Measurements from ENCODE around the gene FAM185A.
"Not testable (repeated sequence)": the region's sequence is repeated elsewhere in the genome, so short reads cannot be mapped to it uniquely, and the experiment has no call there.

FAM185A gene
- long read RNA-seq, transcript FAM185A-204 (8 exons, 1,958 nt): major isoform, 12 of 80 reads
- long read RNA-seq, partial matches to known transcripts: 18 of 80 reads
- long read RNA-seq, other reads (novel, unspliced or antisense): 44 of 80 reads

DNA sequence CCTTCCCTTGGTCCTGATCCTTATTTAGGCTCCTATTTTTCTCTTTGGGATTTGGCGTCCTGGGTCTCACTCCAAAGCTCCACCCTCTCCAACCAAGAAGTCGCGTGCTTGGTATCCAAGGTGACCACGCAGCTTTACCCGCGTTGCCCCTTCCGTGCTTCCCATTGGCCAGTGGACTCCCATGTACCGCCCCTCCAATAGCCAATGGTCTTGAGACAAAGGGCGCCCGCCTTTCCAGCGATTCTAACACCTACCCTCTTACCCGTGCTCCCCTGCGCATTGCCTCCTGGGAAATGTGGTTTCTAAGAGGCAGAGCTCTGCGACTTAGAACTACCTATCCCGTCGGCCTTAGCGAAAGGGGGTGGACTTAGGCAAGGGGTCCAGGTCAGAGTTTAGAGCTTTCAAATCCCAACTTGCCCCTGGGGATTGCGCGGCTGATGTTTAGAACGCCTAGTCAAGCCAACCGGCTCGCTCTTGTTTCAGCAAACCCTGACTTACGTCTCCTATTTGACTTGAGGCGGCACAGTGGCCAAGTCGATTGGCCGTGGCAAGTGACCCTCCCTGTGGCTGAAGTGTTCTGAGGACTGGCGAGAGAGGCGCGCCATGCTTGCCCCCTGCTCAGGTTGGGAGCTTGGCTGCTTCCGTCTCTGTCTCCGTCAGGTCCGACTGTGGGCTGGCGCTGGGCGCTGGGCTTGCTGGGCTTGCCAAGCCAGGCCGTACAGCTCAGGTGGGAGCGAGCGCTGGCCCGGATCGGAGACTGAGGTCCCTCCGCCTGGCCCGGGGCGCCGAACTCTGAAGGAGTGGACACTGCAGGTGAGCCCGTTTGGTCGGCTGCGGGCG lies at the start of gene FAM185A:
Gene FAM185A, plus strand, starts transcription at position 395 of the 840 bp plus-strand sequence. Its CDS starts 209 bp downstream, at position 604.
- Histone ChIP-seq H3K27ac (replicated peaks) (peak within 1 kb of the TSS; percentile 59), H3K4me3 (replicated peaks; ENCODE audit: insufficient read depth, low read length) (peak within 1 kb of the TSS; percentile 72)
- TF ChIP-seq POLR2AphosphoS5 (IDR thresholded peaks at IDR 0.05; ENCODE audit: low read depth): peak; percentile 18; the same call in 1 of the 2 replicates
- DNase-seq (ENCODE audit: low read depth in 1 of 2, low spot score in 1 of 2): peak; percentile 98 to 100
- H3K27me3 ChIP-seq (ENCODE audit: insufficient read depth, poor library complexity, severe bottlenecking): not testable (repeated sequence)

DNA sequence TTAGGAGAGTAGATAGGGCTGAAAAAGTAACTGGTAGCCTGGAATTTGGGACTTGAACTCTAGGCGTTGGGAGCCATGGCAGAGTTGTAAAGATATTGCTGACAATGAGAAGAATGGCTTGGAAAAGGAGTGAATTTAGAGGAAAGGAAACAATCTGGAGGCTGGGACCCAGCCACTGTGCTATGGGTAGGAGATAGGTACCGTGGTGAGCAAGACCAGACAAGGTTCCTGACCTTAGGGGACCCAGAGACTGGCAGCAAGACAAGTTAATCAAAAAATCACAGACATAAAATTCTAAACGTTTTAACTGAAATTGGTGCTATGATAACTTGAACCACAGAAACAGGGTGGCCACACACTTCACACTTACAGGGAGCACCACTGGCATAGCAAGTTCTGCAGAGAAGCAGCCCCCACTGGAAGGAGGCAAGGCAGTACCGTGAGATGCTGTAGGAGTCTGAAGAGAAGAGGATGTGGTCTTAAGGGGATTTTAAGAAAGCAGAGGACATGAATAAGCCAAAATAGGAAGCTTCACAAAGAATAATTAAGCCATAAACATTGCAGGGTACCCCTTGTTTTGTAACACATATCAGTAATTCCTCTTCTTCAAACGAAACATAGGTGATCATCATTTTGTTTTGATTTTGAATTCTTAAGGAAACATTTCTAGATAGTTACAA lies 35.6 kb upstream of the FAM185A start:
- not testable (repeated sequence) for H3K27ac ChIP-seq (replicated peaks); H3K4me3 ChIP-seq (replicated peaks; ENCODE audit: insufficient read depth, low read length); H3K27me3 ChIP-seq (ENCODE audit: insufficient read depth, poor library complexity, severe bottlenecking)
- peak in 1 of 2 experiments; percentile 25 for DNase-seq (ENCODE audit: low read depth in 1 of 2, low spot score in 1 of 2)

DNA sequence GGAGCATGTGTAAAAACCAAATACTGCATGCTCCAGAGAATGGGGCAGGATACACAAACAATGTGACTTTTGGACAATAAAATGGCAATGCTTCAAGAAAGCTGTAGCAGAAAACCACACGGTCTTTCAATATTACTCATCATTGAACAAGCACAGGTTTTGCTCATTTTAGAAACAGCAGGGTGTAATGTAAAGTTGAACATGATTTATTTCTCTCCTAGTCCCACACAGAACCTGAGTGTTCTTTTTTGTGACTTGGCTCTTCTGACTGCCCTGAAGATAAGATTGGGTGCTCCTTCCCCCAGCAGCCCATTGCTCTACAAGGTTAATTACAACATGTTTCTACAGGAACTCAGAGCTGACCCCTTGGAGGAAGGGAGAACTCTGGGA lies 35.1 kb upstream of the FAM185A start:
- H3K4me3 ChIP-seq (replicated peaks; ENCODE audit: insufficient read depth, low read length); H3K27me3 ChIP-seq (ENCODE audit: insufficient read depth, poor library complexity, severe bottlenecking); DNase-seq (ENCODE audit: low read depth in 1 of 2, low spot score in 1 of 2); H3K27ac ChIP-seq (replicated peaks): not testable (repeated sequence)

DNA sequence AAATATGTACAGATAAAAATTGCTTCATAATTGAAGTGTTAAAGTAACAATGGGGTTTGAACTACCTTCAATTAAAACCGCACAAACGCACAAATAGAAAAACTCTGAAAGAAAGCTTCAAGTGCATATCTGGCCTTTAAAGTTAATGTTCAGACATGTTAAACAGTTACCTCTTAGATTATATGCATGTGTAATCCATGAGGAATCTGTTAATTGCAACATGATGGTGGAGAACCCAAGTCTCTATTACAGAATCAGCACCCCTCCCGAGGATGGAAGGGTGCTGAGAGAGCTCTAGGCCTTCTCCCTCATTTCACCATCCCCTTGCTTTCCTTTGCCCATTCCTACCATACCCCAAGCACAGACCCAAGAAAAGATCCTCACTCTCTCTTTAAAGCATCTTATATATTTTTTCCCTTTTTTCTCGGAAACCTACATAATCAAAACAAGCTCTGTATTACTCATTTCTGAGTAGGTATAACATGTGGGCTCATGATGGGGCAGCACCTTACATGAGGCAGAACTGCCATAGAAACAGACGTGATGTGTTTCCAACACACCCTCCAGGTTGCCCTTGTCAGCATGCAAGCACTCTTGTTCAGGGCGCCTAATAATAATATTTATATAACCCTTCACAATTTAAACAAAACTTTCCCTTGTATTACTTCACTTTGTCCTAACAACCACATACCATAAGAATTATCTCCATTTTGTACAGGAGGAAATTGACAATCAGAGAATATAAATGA lies 33.9 kb upstream of the FAM185A start:
- not testable (repeated sequence) for H3K27ac ChIP-seq (replicated peaks)

DNA sequence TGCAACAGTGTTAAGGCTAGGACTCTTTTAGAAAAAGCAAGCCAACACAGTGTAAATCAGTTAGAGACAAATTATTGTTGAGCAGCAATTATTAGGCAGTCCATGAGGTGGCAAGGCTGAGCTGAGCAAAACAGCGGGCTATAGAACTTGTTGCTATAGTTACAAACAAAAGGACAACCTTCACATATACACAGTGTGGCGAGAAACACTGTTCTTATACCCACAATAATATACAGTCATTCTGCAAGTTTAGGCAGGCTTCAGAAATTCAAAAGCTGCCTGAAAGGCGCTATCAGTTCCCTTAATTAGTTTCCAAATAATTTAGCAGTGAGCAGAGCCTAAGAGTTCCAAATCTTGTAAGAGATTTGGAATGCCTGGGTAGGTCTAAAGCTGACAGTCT lies 33.1 kb upstream of the FAM185A start:
- not testable (repeated sequence) for DNase-seq (ENCODE audit: low read depth in 1 of 2, low spot score in 1 of 2); H3K4me3 ChIP-seq (replicated peaks; ENCODE audit: insufficient read depth, low read length); H3K27ac ChIP-seq (replicated peaks); H3K27me3 ChIP-seq (ENCODE audit: insufficient read depth, poor library complexity, severe bottlenecking)

More for the DNA sequence above, 33.9 kb upstream of the FAM185A start:
- not testable (repeated sequence) for DNase-seq (ENCODE audit: low read depth in 1 of 2, low spot score in 1 of 2); H3K27me3 ChIP-seq (ENCODE audit: insufficient read depth, poor library complexity, severe bottlenecking); H3K4me3 ChIP-seq (replicated peaks; ENCODE audit: insufficient read depth, low read length)

DNA sequence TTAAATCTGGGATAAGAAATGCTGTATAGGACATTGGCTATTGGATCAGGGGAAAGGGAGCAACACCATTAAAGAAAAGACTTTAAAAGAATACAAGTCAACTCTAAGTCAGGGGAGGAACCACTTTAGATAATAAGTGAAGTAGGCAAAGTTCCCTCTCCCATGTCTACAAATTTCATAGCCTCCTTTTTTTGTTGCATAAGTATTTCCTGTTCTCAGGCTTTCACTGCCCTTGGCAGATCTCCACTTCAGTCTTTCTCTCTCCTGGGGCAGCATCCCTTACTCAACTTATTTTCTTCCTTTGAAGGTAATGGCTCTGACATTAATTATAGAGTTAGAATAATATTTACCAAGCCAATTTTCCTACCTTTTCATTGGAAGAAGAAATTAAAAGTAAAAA lies 30.3 kb upstream of the FAM185A start:
- H3K27me3 ChIP-seq (ENCODE audit: insufficient read depth, poor library complexity, severe bottlenecking); H3K4me3 ChIP-seq (replicated peaks; ENCODE audit: insufficient read depth, low read length); H3K27ac ChIP-seq (replicated peaks): not testable (repeated sequence)
- DNase-seq (ENCODE audit: low read depth in 1 of 2, low spot score in 1 of 2): peak in 1 of 2 experiments; percentile 34

DNA sequence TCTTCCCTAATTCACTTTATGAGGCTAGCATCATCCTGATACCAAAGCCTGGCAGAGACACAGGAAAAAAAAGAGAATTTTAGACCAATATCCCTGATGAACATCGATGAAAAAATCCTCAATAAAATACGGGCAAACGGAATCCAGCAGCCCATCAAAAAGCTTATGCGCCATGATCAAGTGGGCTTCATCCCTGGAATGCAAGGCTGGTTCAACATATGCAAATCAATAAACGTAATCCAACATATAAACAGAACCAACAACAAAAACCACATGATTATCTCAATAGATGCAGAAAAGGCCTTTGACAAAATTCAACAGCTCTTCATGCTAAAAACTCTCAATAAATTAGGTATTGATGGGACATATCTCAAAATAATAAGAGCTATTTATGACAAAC lies 22.6 kb upstream of the FAM185A start:
- not testable (repeated sequence) for DNase-seq (ENCODE audit: low read depth in 1 of 2, low spot score in 1 of 2); H3K27me3 ChIP-seq (ENCODE audit: insufficient read depth, poor library complexity, severe bottlenecking); H3K4me3 ChIP-seq (replicated peaks; ENCODE audit: insufficient read depth, low read length); H3K27ac ChIP-seq (replicated peaks)

DNA sequence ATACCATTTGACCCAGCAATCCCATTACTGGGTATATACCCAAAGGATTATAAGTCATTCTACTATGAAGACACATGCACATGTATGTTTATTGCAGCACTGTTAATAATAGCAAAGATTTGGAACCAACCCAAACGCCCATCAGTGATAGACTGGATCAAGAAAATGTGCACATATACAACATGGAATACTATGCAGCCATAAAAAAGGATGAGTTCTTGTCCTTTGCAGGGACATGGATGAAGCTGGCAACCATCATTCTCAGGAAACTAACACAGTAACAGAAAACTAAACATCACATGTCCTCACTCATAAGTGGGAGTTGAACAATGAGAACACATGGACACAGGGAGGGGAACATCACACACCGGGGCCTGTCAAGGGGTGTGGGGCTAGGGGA lies 19.1 kb upstream of the FAM185A start:
- H3K27ac ChIP-seq (replicated peaks); H3K4me3 ChIP-seq (replicated peaks; ENCODE audit: insufficient read depth, low read length); DNase-seq (ENCODE audit: low read depth in 1 of 2, low spot score in 1 of 2); H3K27me3 ChIP-seq (ENCODE audit: insufficient read depth, poor library complexity, severe bottlenecking): not testable (repeated sequence)

DNA sequence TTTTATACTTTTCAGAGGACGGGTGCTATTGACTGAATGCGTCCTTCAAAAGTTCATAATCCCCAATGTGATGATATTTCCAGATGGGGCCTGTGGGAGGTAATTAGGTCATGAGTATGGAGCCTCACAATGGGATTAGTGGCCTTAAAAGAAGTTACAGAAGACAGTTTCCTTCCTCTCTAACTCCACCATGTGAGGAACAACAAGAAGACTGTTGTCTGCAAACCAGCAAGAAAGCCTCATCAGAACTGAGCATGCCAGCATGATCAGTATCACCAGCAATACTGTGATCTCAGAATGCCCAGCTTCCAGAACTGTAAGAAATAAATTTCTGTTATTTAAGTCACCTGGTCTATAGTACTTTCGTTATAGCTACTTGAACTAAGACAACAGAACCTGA lies 18.4 kb upstream of the FAM185A start:
- DNase-seq (ENCODE audit: low read depth in 1 of 2, low spot score in 1 of 2); H3K4me3 ChIP-seq (replicated peaks; ENCODE audit: insufficient read depth, low read length); H3K27ac ChIP-seq (replicated peaks); H3K27me3 ChIP-seq (ENCODE audit: insufficient read depth, poor library complexity, severe bottlenecking): not testable (repeated sequence)

DNA sequence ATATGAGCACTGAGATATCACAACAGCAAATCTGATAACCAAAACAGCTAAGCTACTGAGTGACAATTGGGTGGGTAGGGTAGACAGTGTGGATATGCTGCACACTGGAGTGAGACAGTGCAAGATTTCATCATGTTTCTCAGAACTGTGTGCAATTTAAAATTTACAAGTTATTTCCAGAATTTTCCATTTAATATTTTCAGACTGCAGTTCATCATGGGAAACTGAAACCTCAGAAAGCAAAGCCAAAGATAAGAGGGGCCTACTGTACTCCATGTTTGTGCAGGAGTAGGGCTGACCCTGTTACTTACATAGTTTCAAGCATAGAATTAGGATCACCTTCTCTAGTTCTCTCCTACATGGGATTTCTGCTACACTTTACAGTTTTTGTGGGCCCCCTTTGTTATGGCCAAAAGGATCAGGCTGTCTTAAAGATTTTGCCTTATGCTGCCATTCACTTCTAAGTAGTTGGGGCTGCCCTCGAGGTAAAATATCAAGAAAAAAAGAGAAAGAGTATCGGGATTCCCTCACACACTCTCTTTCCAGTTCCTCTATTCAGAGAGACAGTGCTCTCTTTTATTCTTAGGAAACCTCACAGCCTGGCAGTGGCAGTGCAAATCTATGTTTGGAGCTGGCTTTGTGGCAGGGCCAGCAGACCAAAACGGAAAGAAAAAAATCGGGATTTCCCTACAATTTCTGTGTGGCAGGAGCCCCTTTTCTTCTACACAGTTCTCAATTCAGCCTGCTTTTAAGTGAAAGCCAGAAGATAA lies 6.6 kb upstream of the FAM185A start:
- not testable (repeated sequence) for H3K4me3 ChIP-seq (replicated peaks; ENCODE audit: insufficient read depth, low read length); H3K27me3 ChIP-seq (ENCODE audit: insufficient read depth, poor library complexity, severe bottlenecking)
- TF ChIP-seq SPI1 (IDR thresholded peaks at IDR 0.05; ENCODE audit: borderline replicate concordance, low read depth): peak; percentile 84
- peak overlapping the region; percentile 42 for H3K27ac ChIP-seq (replicated peaks)
- DNase-seq (ENCODE audit: low read depth in 1 of 2, low spot score in 1 of 2): peak in 1 of 2 experiments; percentile 18

DNA sequence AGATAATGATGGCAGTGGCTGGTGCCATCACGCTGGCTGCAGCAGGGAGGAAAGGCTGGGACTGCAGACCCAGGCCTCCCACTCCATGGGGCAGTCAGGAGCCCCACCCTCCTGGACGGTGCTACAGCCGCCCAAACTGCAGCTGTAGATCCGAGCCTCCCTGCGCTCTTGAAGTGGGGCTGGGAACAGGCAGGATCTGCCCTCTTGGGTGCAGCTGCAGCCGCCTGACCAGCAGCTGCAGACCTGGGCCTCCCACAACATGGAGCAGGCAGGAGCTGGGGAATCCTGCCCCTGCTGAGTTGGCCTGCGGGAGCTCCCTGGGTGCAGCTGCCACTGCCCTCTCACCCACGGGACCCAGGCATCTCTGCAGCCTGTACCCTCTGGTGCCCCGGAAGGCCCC lies 4.9 kb upstream of the FAM185A start:
- DNase-seq (ENCODE audit: low read depth in 1 of 2, low spot score in 1 of 2); H3K27me3 ChIP-seq (ENCODE audit: insufficient read depth, poor library complexity, severe bottlenecking); H3K4me3 ChIP-seq (replicated peaks; ENCODE audit: insufficient read depth, low read length); H3K27ac ChIP-seq (replicated peaks): not testable (repeated sequence)

DNA sequence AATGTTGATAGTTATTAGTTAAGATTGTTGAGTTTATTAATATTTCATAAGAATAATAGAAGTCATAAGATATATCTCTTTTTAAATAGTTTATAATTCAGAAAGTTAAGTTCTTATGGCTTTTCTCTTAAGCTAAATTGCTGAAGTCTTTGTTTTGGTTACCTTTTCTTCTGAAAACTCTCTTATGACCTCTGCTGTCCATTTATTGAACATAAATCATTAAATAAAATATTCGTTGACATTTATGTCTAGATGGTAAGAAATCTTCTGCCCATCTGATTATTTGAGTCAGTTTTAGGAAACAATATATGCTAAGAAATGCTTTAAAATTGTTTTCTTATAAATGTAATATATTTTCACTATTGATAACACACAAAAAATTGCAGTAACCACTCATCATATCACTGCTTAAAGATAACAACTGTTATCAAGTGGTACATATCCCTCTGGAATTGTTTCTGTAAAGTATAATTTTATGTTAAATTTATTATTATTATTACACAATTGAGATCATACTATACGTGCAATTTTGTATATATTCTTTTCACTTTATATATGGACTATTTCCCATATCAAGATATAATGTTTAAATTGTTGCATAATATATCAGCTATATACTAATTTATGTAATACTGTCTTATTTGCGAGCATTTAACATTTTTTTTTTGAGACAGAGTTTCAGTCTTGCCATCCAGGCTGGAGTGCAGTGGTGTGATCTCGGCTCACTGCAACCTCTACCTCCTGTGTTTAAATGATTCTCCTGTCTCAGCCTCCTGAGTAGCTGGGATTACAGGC lies 3.1 kb upstream of the FAM185A start:
- H3K4me3 ChIP-seq (replicated peaks; ENCODE audit: insufficient read depth, low read length); DNase-seq (ENCODE audit: low read depth in 1 of 2, low spot score in 1 of 2); H3K27ac ChIP-seq (replicated peaks); H3K27me3 ChIP-seq (ENCODE audit: insufficient read depth, poor library complexity, severe bottlenecking): not testable (repeated sequence)

DNA sequence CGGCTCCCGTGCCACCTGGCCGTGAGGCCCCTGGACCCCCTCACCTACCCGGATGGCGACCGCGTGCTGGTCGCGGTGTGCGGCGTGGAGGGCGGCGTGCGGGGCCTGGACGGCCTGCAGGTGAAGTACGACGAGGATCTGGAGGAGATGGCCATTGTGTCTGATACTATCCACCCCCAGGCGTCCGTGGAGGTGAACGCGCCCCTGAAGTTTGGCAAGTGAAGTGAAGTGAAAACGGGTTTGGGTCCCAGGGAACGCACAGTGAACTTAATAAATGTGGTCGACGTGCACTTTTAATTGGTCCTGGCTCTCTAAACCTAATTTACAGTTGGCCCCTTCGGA lies 617 bp downstream of the FAM185A start:
- Histone ChIP-seq H3K27ac (replicated peaks) (peak overlapping the region; percentile 59), H3K4me3 (replicated peaks; ENCODE audit: insufficient read depth, low read length) (peak overlapping the region; percentile 72)
- H3K27me3 ChIP-seq (ENCODE audit: insufficient read depth, poor library complexity, severe bottlenecking); DNase-seq (ENCODE audit: low read depth in 1 of 2, low spot score in 1 of 2): not testable (repeated sequence)
